NCI-H2196 (cell line): Measurements from ENCODE around the gene EXOC4.

Experiments used
- DNase-seq: peaks from one replicate; lab custom pipeline; 2025; ENCODE audit not compliant: unreplicated experiment; lab: John Stamatoyannopoulos, UW

Gene EXOC4

GRCh38 chr7:133419041-133419440 is 166.2 kb downstream of the EXOC4 start:
- no peak for DNase-seq

- DNase-seq: no peak
Measured at GRCh38 chr7:133423618-133424017, 170.7 kb downstream of the EXOC4 start.

GRCh38 chr7:133428326-133428725 is 175.4 kb downstream of the EXOC4 start:
- no peak for DNase-seq

- DNase-seq: no peak
Measured at GRCh38 chr7:133428876-133429275, 176.0 kb downstream of the EXOC4 start.

- DNase-seq: no peak
Measured at GRCh38 chr7:133429371-133429770, 176.5 kb downstream of the EXOC4 start.

GRCh38 chr7:133431134-133431724 is 178.4 kb downstream of the EXOC4 start:
- no peak for DNase-seq

- DNase-seq: no peak
Measured at GRCh38 chr7:133433165-133433812, 180.4 kb downstream of the EXOC4 start.

GRCh38 chr7:133434246-133434865 is 181.5 kb downstream of the EXOC4 start:
- peak; percentile 9 for DNase-seq

- no peak for DNase-seq
Measured at GRCh38 chr7:133436014-133436428, 183.1 kb downstream of the EXOC4 start.

GRCh38 chr7:133437544-133437943 is 184.7 kb downstream of the EXOC4 start:
- DNase-seq: no peak

- DNase-seq: no peak
Measured at GRCh38 chr7:133442818-133443217, 189.9 kb downstream of the EXOC4 start.

GRCh38 chr7:133445617-133446016 is 192.7 kb downstream of the EXOC4 start:
- DNase-seq: no peak

- no peak for DNase-seq
Measured at GRCh38 chr7:133448012-133448411, 195.1 kb downstream of the EXOC4 start.

GRCh38 chr7:133452577-133452976 is 199.7 kb downstream of the EXOC4 start:
- DNase-seq: no peak

- DNase-seq: no peak
Measured at GRCh38 chr7:133458688-133459087, 205.8 kb downstream of the EXOC4 start.

- DNase-seq: no peak
Measured at GRCh38 chr7:133461421-133461820, 208.5 kb downstream of the EXOC4 start.

GRCh38 chr7:133475655-133476054 is 222.8 kb downstream of the EXOC4 start:
- DNase-seq: no peak

- no peak for DNase-seq
Measured at GRCh38 chr7:133477791-133478190, 224.9 kb downstream of the EXOC4 start.

- peak; percentile 61 for DNase-seq
Measured at GRCh38 chr7:133478591-133479135, 225.8 kb downstream of the EXOC4 start.

GRCh38 chr7:133479456-133480065 is 226.7 kb downstream of the EXOC4 start:
- no peak for DNase-seq

- no peak for DNase-seq
Measured at GRCh38 chr7:133480868-133481267, 228.0 kb downstream of the EXOC4 start.

- DNase-seq: peak; percentile 6
Measured at GRCh38 chr7:133481676-133482075, 228.8 kb downstream of the EXOC4 start.
